AML-193 (cell line): ENCODE data around the gene FAM133A.

Source experiments
- DNase-seq, 2 experiments: peaks; one replicate each; lab custom pipeline; 2025; lab: John Stamatoyannopoulos, UW

Gene FAM133A

GRCh38 chrX:93673869-93674271, at the start of gene FAM133A:
TSS of gene FAM133A (plus strand) at chrX:93674206. CDS start at chrX:93709420, 35,214 bp downstream.
- DNase-seq: no peak

GRCh38 chrX:93637591-93637990, 36.4 kb upstream of the FAM133A start:
- no peak for DNase-seq

GRCh38 chrX:93649381-93649780, 24.6 kb upstream of the FAM133A start:
- no peak for DNase-seq

GRCh38 chrX:93660575-93660974, 13.4 kb upstream of the FAM133A start:
- no peak for DNase-seq

- DNase-seq: no peak
Observed at GRCh38 chrX:93673056-93673868, 744 bp upstream of the FAM133A start, which contains the start of gene NAP1L3. TSS of gene NAP1L3 (minus strand) at chrX:93673578. CDS start at chrX:93673304, 274 bp downstream.

- no peak for DNase-seq
Observed at GRCh38 chrX:93695981-93696380, 22.0 kb downstream of the FAM133A start.

GRCh38 chrX:93703701-93704100, 29.7 kb downstream of the FAM133A start:
- no peak for DNase-seq

GRCh38 chrX:93711076-93711475, 37.1 kb downstream of the FAM133A start:
- no peak for DNase-seq

- no peak for DNase-seq
Observed at GRCh38 chrX:93741811-93742210, 67.8 kb downstream of the FAM133A start.

- DNase-seq: no peak
Observed at GRCh38 chrX:93760163-93760562, 86.2 kb downstream of the FAM133A start.
